K562 (cell line): Measurements from ENCODE around the gene PLXNA2. TPM values are rescaled to one million over a fixed set of nuclear protein-coding genes. Genes with fewer than 3 reads are reported as not detected.
A peak's percentile ranks its signal among the peaks of the same experiment; 100 is the strongest.

ENCODE experiments used
- CBFA2T3 ChIP-seq: fragments of 450-650 bp; IDR thresholded peaks from 2 replicates; pipeline ENCODE4 v1.6.1; 2017
- DMBX1 ChIP-seq: fragments of 250-450 bp; sonication (Bioruptor Pico); IDR thresholded peaks from 2 replicates; pipeline ENCODE4 v1.8.0; 2022; ENCODE audit warnings: inconsistent platforms, mild to moderate bottlenecking, moderate library complexity, borderline replicate concordance
- EWSR1 ChIP-seq: fragments of 450-650 bp; IDR thresholded peaks from 2 replicates; pipeline ENCODE4 v1.6.1; 2018; ENCODE audit warnings: borderline replicate concordance, mild to moderate bottlenecking, low read depth, moderate library complexity; ENCODE audit not compliant: partially characterized antibody
- FUS ChIP-seq: fragments of 200-400 bp; formaldehyde crosslinking; optimal IDR thresholded peaks from 2 replicates; pipeline ENCODE3; 2017; ENCODE audit warnings: low read depth, low read length
- HNRNPUL1 ChIP-seq: fragments of 200-400 bp; formaldehyde crosslinking; IDR thresholded peaks from 2 replicates; pipeline ENCODE4 v1.6.1; 2017; ENCODE audit warnings: low read length
- MCM3 ChIP-seq: fragments of 450-650 bp; IDR thresholded peaks from 2 replicates; pipeline ENCODE4 v1.6.1; 2016
- MEF2D ChIP-seq: conservative IDR thresholded peaks from 2 replicates; pipeline ENCODE4 v1.6.1; 2016; ENCODE audit warnings: low read depth, missing genetic modification characterization, missing compliant biosample characterization
- MNT ChIP-seq, 2 experiments: fragments of 450-650 bp; conservative IDR thresholded peaks; 2 replicates each; pipeline ENCODE4 v1.6.1; 2017; ENCODE audit warnings: mild to moderate bottlenecking in 2 of 2, moderate library complexity in 2 of 2
- NR2F6 ChIP-seq: fragments of 450-650 bp; formaldehyde crosslinking; IDR thresholded peaks from 2 replicates; pipeline ENCODE4 v1.4.0; 2020; ENCODE audit warnings: mild to moderate bottlenecking
- RCOR1 ChIP-seq, 2 experiments: IDR thresholded peaks; 2 replicates each; pipeline ENCODE4 v1.6.1; 2012; ENCODE audit warnings: low read depth in 2 of 2, low read length in 2 of 2, borderline replicate concordance in 1 of 2, improper control_type of control experiment in 1 of 2
- SPI1 ChIP-seq: IDR thresholded peaks from 2 replicates; pipeline ENCODE4 v1.6.1; 2011; ENCODE audit warnings: low read depth, low read length, control low read depth, borderline replicate concordance
- ZFP36 ChIP-seq: fragments of 150-350 bp; IDR thresholded peaks from 2 replicates; pipeline ENCODE4 v1.6.1; 2018; ENCODE audit warnings: low read length, low read depth; ENCODE audit not compliant: partially characterized antibody
- polyA plus RNA-seq, 8 experiments: library from polyadenylated mRNA; depleted of rRNA in 4 of 8; stranded (reverse) in 5 of 8; unstranded in 3 of 8; fragments of >200 nt; fragmentation: Nextera tagmentation in 2 of 8; fragmentation: Illumina TruSeq in 1 of 8; extraction: Ambion mirVana in 2 of 8; extraction: Trizol in 1 of 8; gene quantifications; 2 replicates each; pipeline versions ENCODE4 v1.2.1 to v1.2.3, GENCODE V29; 2011 to 2014; ENCODE audit warnings: inconsistent platforms in 1 of 8, missing spikeins in 1 of 8
- total RNA-seq, 7 experiments: library from RNA; depleted of rRNA in 6 of 7; stranded (reverse); fragments of >200 nt in 6 of 7; fragmentation: Illumina TruSeq in 2 of 7; extraction: Trizol in 2 of 7; gene quantifications; 2 replicates each; pipeline versions ENCODE4 v1.2.1 to v1.2.3, GENCODE V29; 2011 to 2021; ENCODE audit warnings: low replicate concordance in 1 of 7
- TF ChIP-seq, protein P1 (sequence below), 2 experiments: fragments of 450-650 bp in 1 of 2; sonication (generic) in 1 of 2; formaldehyde crosslinking in 1 of 2; IDR thresholded peaks; 2 replicates each; pipeline versions ENCODE4 v1.7.1 to v1.9.0; 2016 to 2022; ENCODE audit warnings: inconsistent platforms in 1 of 2, mild to moderate bottlenecking in 1 of 2, missing genetic modification reagents in 1 of 2
- TF ChIP-seq, protein P2 (sequence below): sonication (generic); formaldehyde crosslinking; IDR thresholded peaks from 2 replicates; pipeline ENCODE4 v1.8.0; 2022; ENCODE audit warnings: mild to moderate bottlenecking, missing genetic modification reagents

Gene PLXNA2
- total and polyA plus RNA-seq, 9 of the 15 experiments (the other 6 are each of a cell fraction or from before 2014, with no cell fraction given) = 0.01 to 1.3 (median 0.32) TPM

DNA sequence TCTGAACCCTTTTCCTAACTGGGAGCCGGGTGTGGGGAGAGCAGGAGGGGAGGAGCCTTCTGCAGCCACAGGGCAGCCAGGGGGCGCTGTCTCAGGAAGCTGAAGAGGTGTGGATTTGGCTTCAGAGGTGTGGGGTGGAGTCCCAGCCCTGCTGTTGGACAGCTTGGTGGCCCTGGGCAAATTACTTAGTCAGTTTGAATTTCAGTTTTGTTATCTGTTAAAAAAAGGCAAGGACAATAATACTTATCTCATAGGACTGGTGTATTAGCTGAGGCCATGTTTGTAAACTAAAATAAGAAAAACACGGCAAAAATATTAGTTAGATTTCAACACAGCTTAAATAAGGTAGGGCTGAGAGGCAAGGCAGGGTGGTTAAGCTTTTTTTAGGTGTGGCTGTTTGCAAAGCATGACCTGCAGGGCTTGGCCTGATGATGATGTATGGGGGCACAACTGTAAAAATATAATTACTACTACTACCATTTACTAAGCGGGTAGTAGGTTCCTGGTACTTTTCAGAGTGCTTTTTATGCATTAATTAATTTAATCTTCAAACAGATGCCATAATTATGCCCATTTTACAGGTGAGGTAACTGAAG lies 111.8 kb downstream of the PLXNA2 start (continued):
- TF ChIP-seq MNT (conservative IDR thresholded peaks at IDR 0.05) (peak in 1 of 2 experiments; percentile 40; a peak in 1 of 4 replicates), MEF2D (no peak), FUS (no peak), ZFP36 (peak; percentile 42), SPI1 (no peak), EWSR1 (no peak), MCM3 (no peak), DMBX1 (CRISPR knock-in tag) (no peak), CBFA2T3 (peak; percentile 43), NR2F6 (CRISPR knock-in tag) (no peak), RCOR1 (IDR thresholded peaks at IDR 0.05; ENCODE audit: borderline replicate concordance in 1 of 2, low read depth in 2 of 2, low read length in 2 of 2) (peak in 1 of 2 experiments; percentile 63; a peak in 2 of 4 replicates), HNRNPUL1 (no peak)
- TF ChIP-seq, protein P1, sequence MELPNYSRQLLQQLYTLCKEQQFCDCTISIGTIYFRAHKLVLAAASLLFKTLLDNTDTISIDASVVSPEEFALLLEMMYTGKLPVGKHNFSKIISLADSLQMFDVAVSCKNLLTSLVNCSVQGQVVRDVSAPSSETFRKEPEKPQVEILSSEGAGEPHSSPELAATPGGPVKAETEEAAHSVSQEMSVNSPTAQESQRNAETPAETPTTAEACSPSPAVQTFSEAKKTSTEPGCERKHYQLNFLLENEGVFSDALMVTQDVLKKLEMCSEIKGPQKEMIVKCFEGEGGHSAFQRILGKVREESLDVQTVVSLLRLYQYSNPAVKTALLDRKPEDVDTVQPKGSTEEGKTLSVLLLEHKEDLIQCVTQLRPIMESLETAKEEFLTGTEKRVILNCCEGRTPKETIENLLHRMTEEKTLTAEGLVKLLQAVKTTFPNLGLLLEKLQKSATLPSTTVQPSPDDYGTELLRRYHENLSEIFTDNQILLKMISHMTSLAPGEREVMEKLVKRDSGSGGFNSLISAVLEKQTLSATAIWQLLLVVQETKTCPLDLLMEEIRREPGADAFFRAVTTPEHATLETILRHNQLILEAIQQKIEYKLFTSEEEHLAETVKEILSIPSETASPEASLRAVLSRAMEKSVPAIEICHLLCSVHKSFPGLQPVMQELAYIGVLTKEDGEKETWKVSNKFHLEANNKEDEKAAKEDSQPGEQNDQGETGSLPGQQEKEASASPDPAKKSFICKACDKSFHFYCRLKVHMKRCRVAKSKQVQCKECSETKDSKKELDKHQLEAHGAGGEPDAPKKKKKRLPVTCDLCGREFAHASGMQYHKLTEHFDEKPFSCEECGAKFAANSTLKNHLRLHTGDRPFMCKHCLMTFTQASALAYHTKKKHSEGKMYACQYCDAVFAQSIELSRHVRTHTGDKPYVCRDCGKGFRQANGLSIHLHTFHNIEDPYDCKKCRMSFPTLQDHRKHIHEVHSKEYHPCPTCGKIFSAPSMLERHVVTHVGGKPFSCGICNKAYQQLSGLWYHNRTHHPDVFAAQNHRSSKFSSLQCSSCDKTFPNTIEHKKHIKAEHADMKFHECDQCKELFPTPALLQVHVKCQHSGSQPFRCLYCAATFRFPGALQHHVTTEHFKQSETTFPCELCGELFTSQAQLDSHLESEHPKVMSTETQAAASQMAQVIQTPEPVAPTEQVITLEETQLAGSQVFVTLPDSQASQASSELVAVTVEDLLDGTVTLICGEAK (IDR thresholded peaks at IDR 0.05) = no peak
- TF ChIP-seq, protein P1 (CRISPR knock-in tag; IDR thresholded peaks at IDR 0.05) = no peak
- TF ChIP-seq, protein P2, sequence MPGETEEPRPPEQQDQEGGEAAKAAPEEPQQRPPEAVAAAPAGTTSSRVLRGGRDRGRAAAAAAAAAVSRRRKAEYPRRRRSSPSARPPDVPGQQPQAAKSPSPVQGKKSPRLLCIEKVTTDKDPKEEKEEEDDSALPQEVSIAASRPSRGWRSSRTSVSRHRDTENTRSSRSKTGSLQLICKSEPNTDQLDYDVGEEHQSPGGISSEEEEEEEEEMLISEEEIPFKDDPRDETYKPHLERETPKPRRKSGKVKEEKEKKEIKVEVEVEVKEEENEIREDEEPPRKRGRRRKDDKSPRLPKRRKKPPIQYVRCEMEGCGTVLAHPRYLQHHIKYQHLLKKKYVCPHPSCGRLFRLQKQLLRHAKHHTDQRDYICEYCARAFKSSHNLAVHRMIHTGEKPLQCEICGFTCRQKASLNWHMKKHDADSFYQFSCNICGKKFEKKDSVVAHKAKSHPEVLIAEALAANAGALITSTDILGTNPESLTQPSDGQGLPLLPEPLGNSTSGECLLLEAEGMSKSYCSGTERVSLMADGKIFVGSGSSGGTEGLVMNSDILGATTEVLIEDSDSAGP (CRISPR knock-in tag) = no peak
